ENCODE measurements around the gene ADGRG7.
A peak's percentile ranks its signal among the peaks of the same experiment; 100 is the strongest.

ADGRG7 gene

GRCh38 chr3:100703865-100704264 is 94.5 kb downstream of the ADGRG7 start:
- no peak overlapping the region for H3K4me3 ChIP-seq (ENCODE audit: control insufficient read depth, low read depth, low read length)
- DNase-seq (ENCODE audit: low read depth), result no peak
- TF ChIP-seq CTCF (IDR thresholded peaks at IDR 0.05; ENCODE audit: control insufficient read depth, insufficient read depth, low read depth, low read length, missing control alignments), result no peak

GRCh38 chr3:100706365-100706764 is 97.0 kb downstream of the ADGRG7 start:
- DNase-seq (ENCODE audit: low read depth), result no peak
- H3K4me3 ChIP-seq (ENCODE audit: control insufficient read depth, low read depth, low read length), result no peak overlapping the region
- no peak for TF ChIP-seq CTCF (IDR thresholded peaks at IDR 0.05; ENCODE audit: control insufficient read depth, insufficient read depth, low read depth, low read length, missing control alignments)

- DNase-seq (ENCODE audit: low read depth), result no peak
- no peak for TF ChIP-seq CTCF (IDR thresholded peaks at IDR 0.05; ENCODE audit: control insufficient read depth, insufficient read depth, low read depth, low read length, missing control alignments)
- peak overlapping the region; percentile 36 for H3K4me3 ChIP-seq (ENCODE audit: control insufficient read depth, low read depth, low read length)
These were observed 99.2 kb downstream of the ADGRG7 start for GRCh38 chr3:100708644-100708988.

DNA sequence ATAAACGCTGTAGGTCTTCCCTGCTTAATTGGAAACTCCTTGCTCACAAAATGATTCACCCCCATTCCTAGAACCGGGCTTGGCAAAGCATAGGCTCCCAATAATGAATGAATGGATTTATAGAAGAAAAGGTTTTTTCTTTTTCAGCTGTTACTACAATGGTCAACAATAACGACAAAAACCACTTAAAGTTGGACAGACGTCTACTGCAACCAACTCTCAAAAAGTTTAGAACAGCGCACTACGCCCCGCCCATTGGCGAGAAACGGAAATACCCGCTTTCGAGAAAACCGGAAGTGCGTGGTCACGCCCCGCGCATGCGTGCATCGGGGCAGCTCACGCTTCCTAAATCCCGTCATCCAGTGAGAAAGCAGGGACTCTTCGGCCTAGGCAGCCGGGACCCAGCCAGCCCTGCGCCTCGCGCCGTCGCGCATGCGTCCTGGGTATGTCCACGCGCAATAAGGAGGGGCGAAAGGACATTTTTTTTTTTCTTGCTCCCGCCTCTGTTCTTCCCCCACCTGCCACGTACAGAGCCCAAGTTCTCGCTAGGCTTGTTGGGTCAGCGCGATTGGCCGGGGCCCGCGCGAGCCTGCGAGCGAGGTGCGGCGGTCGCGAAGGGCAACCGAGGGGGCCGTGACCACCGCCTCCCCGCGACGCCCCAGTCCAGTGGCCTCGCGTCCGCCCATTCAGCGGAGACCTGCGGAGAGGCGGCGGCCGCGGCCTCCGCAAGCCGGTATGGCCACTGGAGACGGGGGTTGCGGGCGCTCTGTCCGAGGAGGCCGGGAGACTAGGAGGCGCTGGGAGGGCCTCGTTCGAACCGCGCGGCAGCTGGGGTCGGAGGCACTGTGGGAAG is 99.8 kb downstream of the ADGRG7 start, which contains the start of gene TFG:
Gene TFG (plus strand): TSS at position 506 of the 853 bp plus-strand sequence. CDS start 4,192 bp downstream, outside the sequence.
- TF ChIP-seq CTCF (IDR thresholded peaks at IDR 0.05; ENCODE audit: control insufficient read depth, insufficient read depth, low read depth, low read length, missing control alignments), result no peak
- peak; percentile 98 for DNase-seq (ENCODE audit: low read depth)
- H3K4me3 ChIP-seq (ENCODE audit: control insufficient read depth, low read depth, low read length), result peak within 1 kb of the TSS; percentile 84

DNA sequence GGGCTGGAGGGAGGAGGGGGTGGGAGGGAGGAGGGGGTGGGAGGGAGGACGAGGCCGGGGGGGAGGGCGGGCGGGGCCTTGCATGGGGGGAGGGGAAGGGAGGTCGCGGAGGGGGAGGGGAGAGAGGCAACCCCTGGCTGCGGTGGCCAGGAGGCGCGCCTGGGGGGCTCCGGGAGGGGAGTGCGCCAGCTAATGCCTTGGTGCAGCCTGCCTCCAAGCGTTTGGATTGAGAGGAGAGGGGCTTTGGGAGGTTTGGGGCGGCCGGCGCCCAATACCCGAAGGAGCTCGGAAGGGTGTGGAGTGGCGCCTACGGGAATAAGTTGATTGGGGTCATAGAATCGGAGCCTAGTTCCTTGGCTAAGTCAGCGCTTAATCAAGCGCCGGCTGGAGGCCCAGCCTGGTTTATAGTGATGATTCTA is 100.5 kb downstream of the ADGRG7 start:
- peak overlapping the region; percentile 84 for H3K4me3 ChIP-seq (ENCODE audit: control insufficient read depth, low read depth, low read length)
- TF ChIP-seq CTCF (IDR thresholded peaks at IDR 0.05; ENCODE audit: control insufficient read depth, insufficient read depth, low read depth, low read length, missing control alignments), result no peak
- DNase-seq (ENCODE audit: low read depth), result no peak

DNA sequence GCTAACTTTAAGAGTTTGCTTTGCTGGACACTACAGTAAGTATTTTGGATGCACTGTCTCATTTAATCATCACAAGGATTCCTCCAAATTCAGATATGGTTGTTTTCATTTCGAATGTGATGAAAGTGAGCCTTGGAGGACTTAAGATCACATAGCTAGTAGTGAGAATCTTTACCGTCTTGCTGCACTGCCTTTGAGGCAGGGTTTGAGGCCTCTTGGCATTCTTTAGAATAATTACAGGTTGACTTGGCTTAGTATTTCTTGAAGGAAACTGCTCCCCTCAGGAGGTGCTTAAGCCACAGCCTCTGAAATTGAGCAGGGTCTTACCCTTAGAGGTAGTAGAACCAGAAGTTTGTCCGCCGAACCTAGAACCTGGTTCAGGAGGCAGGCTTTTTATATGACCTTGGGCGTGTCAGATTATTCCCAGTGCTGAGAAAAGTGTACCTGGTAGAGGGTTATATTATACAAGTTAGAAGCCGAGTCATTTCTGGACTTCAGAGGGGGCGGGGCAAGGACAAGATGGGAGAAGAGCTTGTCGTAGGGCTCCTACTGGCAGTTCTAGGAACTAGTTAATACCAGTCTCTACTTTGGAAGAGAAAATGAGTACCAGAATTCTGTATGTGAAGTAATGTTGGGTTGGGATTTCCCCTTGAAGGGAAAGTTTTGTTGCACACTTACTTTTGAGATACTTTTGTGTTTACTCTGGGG is 101.0 kb downstream of the ADGRG7 start:
- peak overlapping the region; percentile 84 for H3K4me3 ChIP-seq (ENCODE audit: control insufficient read depth, low read depth, low read length)
- TF ChIP-seq CTCF (IDR thresholded peaks at IDR 0.05; ENCODE audit: control insufficient read depth, insufficient read depth, low read depth, low read length, missing control alignments), result peak; percentile 32
- DNase-seq (ENCODE audit: low read depth), result no peak

All from AG09309 (cell line).